K562 (cell line): ENCODE measurements around the gene ECI2. TPM values are rescaled to one million over a fixed set of nuclear protein-coding genes. Genes with fewer than 3 reads are reported as not detected.
A peak's percentile ranks its signal among the peaks of the same experiment; 100 is the strongest.

Experiments used
- BCOR ChIP-seq: fragments of 450-650 bp; IDR thresholded peaks from 2 replicates; pipeline ENCODE4 v1.6.1; 2016
- CBX3 ChIP-seq, 2 experiments: IDR thresholded peaks; 1 replicate in 1 of 2; 2 replicates in 1 of 2; pipeline ENCODE4 v1.6.1; 2012; ENCODE audit warnings: inconsistent platforms in 2 of 2, low read length in 2 of 2, borderline replicate concordance in 1 of 2, control low read depth in 1 of 2
- CBX5 ChIP-seq: IDR thresholded peaks from 2 replicates; pipeline ENCODE4 v1.6.1; 2014; ENCODE audit warnings: low read depth, borderline replicate concordance
- EHMT2 ChIP-seq: fragments of 450-650 bp; IDR thresholded peaks from 2 replicates; pipeline ENCODE4 v1.6.1; 2018; ENCODE audit warnings: antibody characterized with exemption
- HDAC2 ChIP-seq: fragments of 450-650 bp; IDR thresholded peaks from 2 replicates; pipeline ENCODE4 v1.6.1; 2016; ENCODE audit warnings: mild to moderate bottlenecking
- HLTF ChIP-seq: fragments of 450-650 bp; IDR thresholded peaks from 2 replicates; pipeline ENCODE4 v1.6.1; 2016
- IRF2 ChIP-seq: sonication (generic); formaldehyde crosslinking; IDR thresholded peaks from 2 replicates; pipeline ENCODE4 v1.8.1; 2022; ENCODE audit warnings: mild to moderate bottlenecking, missing genetic modification reagents
- KDM1A ChIP-seq, 2 experiments: fragments of 450-650 bp; IDR thresholded peaks; 2 replicates each; pipeline ENCODE4 v1.6.1; 2016; ENCODE audit warnings: mild to moderate bottlenecking in 2 of 2
- NCOR1 ChIP-seq: fragments of 450-650 bp; IDR thresholded peaks from 2 replicates; pipeline ENCODE4 v1.6.1; 2016; ENCODE audit warnings: mild to moderate bottlenecking, moderate library complexity
- RCOR1 ChIP-seq, 2 experiments: IDR thresholded peaks; 2 replicates each; pipeline ENCODE4 v1.6.1; 2012; ENCODE audit warnings: low read depth in 2 of 2, low read length in 2 of 2, borderline replicate concordance in 1 of 2, improper control_type of control experiment in 1 of 2
- RFX1 ChIP-seq: fragments of 450-650 bp; IDR thresholded peaks from 2 replicates; pipeline ENCODE4 v1.6.1; 2016; ENCODE audit warnings: mild to moderate bottlenecking, moderate library complexity
- SMARCA5 ChIP-seq: fragments of 450-650 bp; IDR thresholded peaks from 2 replicates; pipeline ENCODE4 v1.6.1; 2016
- SOX6 ChIP-seq: fragments of 450-650 bp; IDR thresholded peaks from 2 replicates; pipeline ENCODE4 v1.6.1; 2014; ENCODE audit warnings: mild to moderate bottlenecking
- TRIM28 ChIP-seq: fragments of 450-650 bp; IDR thresholded peaks from 2 replicates; pipeline ENCODE4 v1.6.1; 2017
- YY1 ChIP-seq, 3 experiments: IDR thresholded peaks; 2 replicates each; pipeline ENCODE4 v1.6.1; 2011; ENCODE audit warnings: low read length in 2 of 3, mild to moderate bottlenecking in 2 of 3, moderate library complexity in 2 of 3, borderline replicate concordance in 1 of 3, control low read depth in 1 of 3, low read depth in 1 of 3; ENCODE audit not compliant: insufficient read depth in 3 of 3, insufficient replicate concordance in 2 of 3, control insufficient read depth in 1 of 3, insufficient read length in 1 of 3; ENCODE audit errors: extremely low read depth in 1 of 3
- ZNF174 ChIP-seq: fragments of 250-450 bp; sonication (Bioruptor Pico); IDR thresholded peaks from 2 replicates; pipeline ENCODE4 v1.4.0; 2020; ENCODE audit warnings: mild to moderate bottlenecking
- ZNF76 ChIP-seq: fragments of 250-450 bp; sonication (Bioruptor Pico); IDR thresholded peaks from 2 replicates; pipeline ENCODE4 v1.4.0; 2020; ENCODE audit warnings: mild to moderate bottlenecking, moderate library complexity, borderline replicate concordance
- ZNF780A ChIP-seq: fragments of 250-450 bp; sonication (Bioruptor Pico); IDR thresholded peaks from 2 replicates; pipeline ENCODE4 v1.5.0; 2021; ENCODE audit warnings: mild to moderate bottlenecking
- polyA plus RNA-seq, 8 experiments: library from polyadenylated mRNA; depleted of rRNA in 4 of 8; stranded (reverse) in 5 of 8; unstranded in 3 of 8; fragments of >200 nt; fragmentation: Nextera tagmentation in 2 of 8; fragmentation: Illumina TruSeq in 1 of 8; extraction: Ambion mirVana in 2 of 8; extraction: Trizol in 1 of 8; gene quantifications; 2 replicates each; pipeline versions ENCODE4 v1.2.1 to v1.2.3, GENCODE V29; 2011 to 2014; ENCODE audit warnings: inconsistent platforms in 1 of 8, missing spikeins in 1 of 8
- total RNA-seq, 7 experiments: library from RNA; depleted of rRNA in 6 of 7; stranded (reverse); fragments of >200 nt in 6 of 7; fragmentation: Illumina TruSeq in 2 of 7; extraction: Trizol in 2 of 7; gene quantifications; 2 replicates each; pipeline versions ENCODE4 v1.2.1 to v1.2.3, GENCODE V29; 2011 to 2021; ENCODE audit warnings: low replicate concordance in 1 of 7
- TF ChIP-seq, protein P1 (sequence below), 2 experiments: fragments of 450-650 bp in 1 of 2; sonication (generic) in 1 of 2; formaldehyde crosslinking; conservative IDR thresholded peaks; 2 replicates each; pipeline versions ENCODE4 v1.4.0 to v1.8.1; 2020 to 2022; ENCODE audit warnings: mild to moderate bottlenecking in 1 of 2, missing genetic modification reagents in 1 of 2
- TF ChIP-seq, protein P2 (sequence below), 2 experiments: fragments of 250-450 bp in 1 of 2; fragments of 450-650 bp in 1 of 2; sonication (Bioruptor Pico) in 1 of 2; IDR thresholded peaks; 2 replicates each; pipeline versions ENCODE4 v1.6.1 to v1.8.0; 2016 to 2021; ENCODE audit warnings: mild to moderate bottlenecking in 2 of 2, moderate library complexity in 2 of 2, missing compliant biosample characterization in 1 of 2, missing genetic modification characterization in 1 of 2
- TF ChIP-seq, protein P3 (sequence below): fragments of 450-650 bp; IDR thresholded peaks from 2 replicates; pipeline ENCODE4 v1.6.1; 2016; ENCODE audit warnings: borderline replicate concordance
- TF ChIP-seq, protein P4 (sequence below), 2 experiments: fragments of 200-800 bp in 1 of 2; sonication (Bioruptor generic) in 1 of 2; sonication (generic) in 1 of 2; formaldehyde crosslinking in 1 of 2; IDR thresholded peaks in 1 of 2; conservative IDR thresholded peaks in 1 of 2; 2 replicates each; pipeline versions ENCODE4 v1.5.0 to v1.6.1; 2016 to 2020; ENCODE audit warnings: missing compliant biosample characterization in 1 of 2, missing genetic modification characterization in 1 of 2, missing genetic modification reagents in 1 of 2
- TF ChIP-seq, protein P5 (sequence below): fragments of 250-450 bp; sonication (Bioruptor Pico); IDR thresholded peaks from 2 replicates; pipeline ENCODE4 v1.5.0; 2022; ENCODE audit warnings: mild to moderate bottlenecking

ECI2 gene
- total and polyA plus RNA-seq, 9 of the 15 experiments (the other 6 are each of a cell fraction or from before 2014, with no cell fraction given), result 80.7 to 377 (median 142) TPM

DNA sequence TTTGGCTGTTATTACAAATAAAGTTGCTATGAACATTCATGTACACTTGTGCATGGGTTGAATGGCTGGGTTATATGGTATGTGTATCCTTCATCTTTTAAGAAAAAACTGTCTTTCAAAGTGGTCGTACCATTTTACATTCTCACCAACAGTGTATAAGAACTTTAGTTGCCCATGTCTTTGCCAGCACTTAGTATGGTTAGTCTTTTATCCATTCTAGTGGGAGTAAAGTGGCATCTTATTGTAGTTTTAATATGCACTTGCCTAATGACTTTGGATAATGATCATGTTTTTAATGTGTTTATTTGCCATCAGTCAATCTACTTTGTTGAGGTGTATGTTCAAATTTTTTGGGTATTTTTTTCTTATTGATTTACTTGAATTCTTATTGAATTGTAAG is 32.5 kb upstream of the ECI2 start (continued):
- TF ChIP-seq CBX3 (IDR thresholded peaks at IDR 0.05; ENCODE audit: borderline replicate concordance in 1 of 2, low read length in 2 of 2) (peak in 1 of 2 experiments; percentile 88; a peak in 1 of 3 replicates), HDAC2 (peak; percentile 19; the same call in 1 of the 2 replicates), BCOR (peak; percentile 69; the same call in 1 of the 2 replicates), ZNF76 (CRISPR knock-in tag) (no peak), ZNF174 (no peak), ZNF780A (CRISPR knock-in tag) (no peak), KDM1A (IDR thresholded peaks at IDR 0.05) (peak in 1 of 2 experiments; percentile 25; a peak in 1 of 4 replicates), SOX6 (no peak), IRF2 (no peak), RFX1 (no peak), HLTF (peak; percentile 74; the same call in 1 of the 2 replicates), EHMT2 (no peak), NCOR1 (no peak), RCOR1 (IDR thresholded peaks at IDR 0.05; ENCODE audit: borderline replicate concordance in 1 of 2, low read depth in 2 of 2, low read length in 2 of 2) (peak in 1 of 2 experiments; percentile 54; a peak in 1 of 4 replicates), SMARCA5 (peak; percentile 54; the same call in 1 of the 2 replicates), TRIM28 (peak; percentile 81; the same call in 1 of the 2 replicates), CBX5 (0 out of 2 replicates have a peak, but pooled peaks have one; percentile 36), YY1 (IDR thresholded peaks at IDR 0.05; ENCODE audit: borderline replicate concordance in 1 of 3, control insufficient read depth in 1 of 3, extremely low read depth in 1 of 3, insufficient read depth in 3 of 3, insufficient read length in 1 of 3, insufficient replicate concordance in 2 of 3, low read depth in 1 of 3, low read length in 2 of 3) (no peak)
- TF ChIP-seq, protein P1, sequence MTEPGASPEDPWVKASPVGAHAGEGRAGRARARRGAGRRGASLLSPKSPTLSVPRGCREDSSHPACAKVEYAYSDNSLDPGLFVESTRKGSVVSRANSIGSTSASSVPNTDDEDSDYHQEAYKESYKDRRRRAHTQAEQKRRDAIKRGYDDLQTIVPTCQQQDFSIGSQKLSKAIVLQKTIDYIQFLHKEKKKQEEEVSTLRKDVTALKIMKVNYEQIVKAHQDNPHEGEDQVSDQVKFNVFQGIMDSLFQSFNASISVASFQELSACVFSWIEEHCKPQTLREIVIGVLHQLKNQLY (CRISPR knock-in tag; conservative IDR thresholded peaks at IDR 0.05), result no peak
- TF ChIP-seq, protein P2, sequence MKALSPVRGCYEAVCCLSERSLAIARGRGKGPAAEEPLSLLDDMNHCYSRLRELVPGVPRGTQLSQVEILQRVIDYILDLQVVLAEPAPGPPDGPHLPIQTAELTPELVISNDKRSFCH (CRISPR knock-in tag; IDR thresholded peaks at IDR 0.05), result no peak
- TF ChIP-seq, protein P2 (tag; IDR thresholded peaks at IDR 0.05), result no peak
- TF ChIP-seq, protein P3, sequence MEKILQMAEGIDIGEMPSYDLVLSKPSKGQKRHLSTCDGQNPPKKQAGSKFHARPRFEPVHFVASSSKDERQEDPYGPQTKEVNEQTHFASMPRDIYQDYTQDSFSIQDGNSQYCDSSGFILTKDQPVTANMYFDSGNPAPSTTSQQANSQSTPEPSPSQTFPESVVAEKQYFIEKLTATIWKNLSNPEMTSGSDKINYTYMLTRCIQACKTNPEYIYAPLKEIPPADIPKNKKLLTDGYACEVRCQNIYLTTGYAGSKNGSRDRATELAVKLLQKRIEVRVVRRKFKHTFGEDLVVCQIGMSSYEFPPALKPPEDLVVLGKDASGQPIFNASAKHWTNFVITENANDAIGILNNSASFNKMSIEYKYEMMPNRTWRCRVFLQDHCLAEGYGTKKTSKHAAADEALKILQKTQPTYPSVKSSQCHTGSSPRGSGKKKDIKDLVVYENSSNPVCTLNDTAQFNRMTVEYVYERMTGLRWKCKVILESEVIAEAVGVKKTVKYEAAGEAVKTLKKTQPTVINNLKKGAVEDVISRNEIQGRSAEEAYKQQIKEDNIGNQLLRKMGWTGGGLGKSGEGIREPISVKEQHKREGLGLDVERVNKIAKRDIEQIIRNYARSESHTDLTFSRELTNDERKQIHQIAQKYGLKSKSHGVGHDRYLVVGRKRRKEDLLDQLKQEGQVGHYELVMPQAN, result no peak
- TF ChIP-seq, protein P4, sequence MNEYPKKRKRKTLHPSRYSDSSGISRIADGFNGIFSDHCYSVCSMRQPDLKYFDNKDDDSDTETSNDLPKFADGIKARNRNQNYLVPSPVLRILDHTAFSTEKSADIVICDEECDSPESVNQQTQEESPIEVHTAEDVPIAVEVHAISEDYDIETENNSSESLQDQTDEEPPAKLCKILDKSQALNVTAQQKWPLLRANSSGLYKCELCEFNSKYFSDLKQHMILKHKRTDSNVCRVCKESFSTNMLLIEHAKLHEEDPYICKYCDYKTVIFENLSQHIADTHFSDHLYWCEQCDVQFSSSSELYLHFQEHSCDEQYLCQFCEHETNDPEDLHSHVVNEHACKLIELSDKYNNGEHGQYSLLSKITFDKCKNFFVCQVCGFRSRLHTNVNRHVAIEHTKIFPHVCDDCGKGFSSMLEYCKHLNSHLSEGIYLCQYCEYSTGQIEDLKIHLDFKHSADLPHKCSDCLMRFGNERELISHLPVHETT (CRISPR knock-in tag; conservative IDR thresholded peaks at IDR 0.05 in 1 of 2, IDR thresholded peaks at IDR 0.05 in 1 of 2), result no peak
- TF ChIP-seq, protein P5, sequence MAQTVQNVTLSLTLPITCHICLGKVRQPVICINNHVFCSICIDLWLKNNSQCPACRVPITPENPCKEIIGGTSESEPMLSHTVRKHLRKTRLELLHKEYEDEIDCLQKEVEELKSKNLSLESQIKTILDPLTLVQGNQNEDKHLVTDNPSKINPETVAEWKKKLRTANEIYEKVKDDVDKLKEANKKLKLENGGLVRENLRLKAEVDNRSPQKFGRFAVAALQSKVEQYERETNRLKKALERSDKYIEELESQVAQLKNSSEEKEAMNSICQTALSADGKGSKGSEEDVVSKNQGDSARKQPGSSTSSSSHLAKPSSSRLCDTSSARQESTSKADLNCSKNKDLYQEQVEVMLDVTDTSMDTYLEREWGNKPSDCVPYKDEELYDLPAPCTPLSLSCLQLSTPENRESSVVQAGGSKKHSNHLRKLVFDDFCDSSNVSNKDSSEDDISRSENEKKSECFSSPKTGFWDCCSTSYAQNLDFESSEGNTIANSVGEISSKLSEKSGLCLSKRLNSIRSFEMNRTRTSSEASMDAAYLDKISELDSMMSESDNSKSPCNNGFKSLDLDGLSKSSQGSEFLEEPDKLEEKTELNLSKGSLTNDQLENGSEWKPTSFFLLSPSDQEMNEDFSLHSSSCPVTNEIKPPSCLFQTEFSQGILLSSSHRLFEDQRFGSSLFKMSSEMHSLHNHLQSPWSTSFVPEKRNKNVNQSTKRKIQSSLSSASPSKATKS (CRISPR knock-in tag), result no peak
